Pons (tissue), 1 donor: ENCODE results near the gene TPM1.

Source experiments
- DNase-seq: peaks from one replicate; pipeline ENCODE4 v3.0.0-alpha.2; 2016; ENCODE audit warnings: low spot score

The TPM1 gene

GRCh38 chr15:63054985-63055384 lies 12.4 kb downstream of the TPM1 start:
- DNase-seq, result no peak

- DNase-seq, result no peak
Observed at GRCh38 chr15:63056829-63057228, 14.3 kb downstream of the TPM1 start.

GRCh38 chr15:63057468-63058345 lies 15.2 kb downstream of the TPM1 start:
- no peak for DNase-seq

GRCh38 chr15:63059075-63059474 lies 16.5 kb downstream of the TPM1 start:
- no peak for DNase-seq

GRCh38 chr15:63059573-63060216 lies 17.1 kb downstream of the TPM1 start:
- no peak for DNase-seq

- DNase-seq, result no peak
Observed at GRCh38 chr15:63060699-63061098, 18.2 kb downstream of the TPM1 start.

- no peak for DNase-seq
Observed at GRCh38 chr15:63061975-63062374, 19.4 kb downstream of the TPM1 start.

- DNase-seq, result no peak
Observed at GRCh38 chr15:63063164-63063756, 20.7 kb downstream of the TPM1 start.

GRCh38 chr15:63063877-63064409 lies 21.4 kb downstream of the TPM1 start:
- DNase-seq, result no peak

GRCh38 chr15:63065262-63066221 lies 23.0 kb downstream of the TPM1 start:
- no peak for DNase-seq

- no peak for DNase-seq
Observed at GRCh38 chr15:63066272-63066671, 23.7 kb downstream of the TPM1 start.

- DNase-seq, result peak; percentile 31
Observed at GRCh38 chr15:63067306-63067705, 24.8 kb downstream of the TPM1 start.

- DNase-seq, result no peak
Observed at GRCh38 chr15:63067976-63068743, 25.6 kb downstream of the TPM1 start.

- no peak for DNase-seq
Observed at GRCh38 chr15:63069616-63070090, 27.1 kb downstream of the TPM1 start.

- no peak for DNase-seq
Observed at GRCh38 chr15:63070681-63071129, 28.2 kb downstream of the TPM1 start.

GRCh38 chr15:63071288-63071909 lies 28.9 kb downstream of the TPM1 start:
- DNase-seq, result no peak

- no peak for DNase-seq
Observed at GRCh38 chr15:63072023-63072650, 29.6 kb downstream of the TPM1 start.

- no peak for DNase-seq
Observed at GRCh38 chr15:63072809-63073277, 30.3 kb downstream of the TPM1 start.

- DNase-seq, result no peak
Observed at GRCh38 chr15:63073497-63074172, 31.1 kb downstream of the TPM1 start.
